Ishikawa (cell line): ENCODE measurements around the gene PXDC1.

Source experiments
- CEBPB ChIP-seq: IDR thresholded peaks from 2 replicates; pipeline ENCODE4 v1.6.1; 2012
- CREB1 ChIP-seq: IDR thresholded peaks from 2 replicates; pipeline ENCODE4 v1.6.1; 2012; ENCODE audit warnings: low read depth
- EP300 ChIP-seq: IDR thresholded peaks from 2 replicates; pipeline ENCODE4 v1.6.1; 2012; ENCODE audit warnings: borderline replicate concordance
- RAD21 ChIP-seq: IDR thresholded peaks from 2 replicates; pipeline ENCODE4 v1.6.1; 2012; ENCODE audit warnings: low read depth
- TCF12 ChIP-seq: IDR thresholded peaks from 2 replicates; pipeline ENCODE4 v1.6.1; 2012; ENCODE audit warnings: low read depth
- YY1 ChIP-seq: IDR thresholded peaks from 2 replicates; pipeline ENCODE4 v1.6.1; 2012; ENCODE audit warnings: low read depth
- TF ChIP-seq, protein P1 (sequence below): IDR thresholded peaks from 2 replicates; pipeline ENCODE4 v1.6.1; 2012; ENCODE audit warnings: low read depth, mild to moderate bottlenecking

DNA sequence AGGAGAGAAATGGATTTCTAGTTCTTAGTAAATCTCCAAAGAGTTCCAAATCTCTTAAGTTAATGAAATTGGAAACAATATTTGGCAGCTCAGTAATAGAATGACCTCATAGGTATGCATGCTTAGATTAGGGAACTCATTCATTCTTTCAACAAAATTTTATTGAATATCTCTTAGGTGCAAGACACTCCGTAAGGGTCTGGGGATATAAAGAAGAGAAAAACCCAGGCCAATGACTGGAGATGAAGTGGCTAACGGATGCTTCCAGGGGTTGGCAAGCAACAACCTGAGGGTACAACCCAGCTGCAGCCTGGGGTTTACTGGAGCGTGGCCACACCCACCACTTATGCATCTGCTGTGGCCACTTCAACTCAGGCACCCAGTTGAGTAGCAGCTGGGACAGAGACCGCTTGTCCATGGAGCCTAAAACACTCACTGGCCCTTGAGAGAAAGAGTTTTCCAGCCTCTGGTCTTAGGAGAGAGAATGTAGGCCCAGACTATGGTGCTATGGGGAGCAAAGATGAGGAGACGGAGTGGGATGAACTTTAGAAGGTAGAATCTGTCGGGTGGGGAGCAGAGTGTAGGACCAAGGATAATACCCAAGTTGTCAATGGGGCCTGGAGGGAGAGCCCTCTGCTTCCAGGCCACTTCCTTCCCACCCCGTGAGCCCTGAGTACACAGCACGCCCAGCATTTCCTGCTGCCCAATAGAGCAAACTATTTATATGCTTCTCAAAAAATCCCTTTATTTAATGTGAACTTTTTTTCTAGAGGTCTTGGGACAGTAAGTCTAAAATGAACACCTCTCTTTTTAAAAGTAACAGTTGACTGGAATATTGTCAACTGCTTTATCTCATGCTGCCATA lies 46.8 kb upstream of the PXDC1 start:
- TF ChIP-seq, protein P1, sequence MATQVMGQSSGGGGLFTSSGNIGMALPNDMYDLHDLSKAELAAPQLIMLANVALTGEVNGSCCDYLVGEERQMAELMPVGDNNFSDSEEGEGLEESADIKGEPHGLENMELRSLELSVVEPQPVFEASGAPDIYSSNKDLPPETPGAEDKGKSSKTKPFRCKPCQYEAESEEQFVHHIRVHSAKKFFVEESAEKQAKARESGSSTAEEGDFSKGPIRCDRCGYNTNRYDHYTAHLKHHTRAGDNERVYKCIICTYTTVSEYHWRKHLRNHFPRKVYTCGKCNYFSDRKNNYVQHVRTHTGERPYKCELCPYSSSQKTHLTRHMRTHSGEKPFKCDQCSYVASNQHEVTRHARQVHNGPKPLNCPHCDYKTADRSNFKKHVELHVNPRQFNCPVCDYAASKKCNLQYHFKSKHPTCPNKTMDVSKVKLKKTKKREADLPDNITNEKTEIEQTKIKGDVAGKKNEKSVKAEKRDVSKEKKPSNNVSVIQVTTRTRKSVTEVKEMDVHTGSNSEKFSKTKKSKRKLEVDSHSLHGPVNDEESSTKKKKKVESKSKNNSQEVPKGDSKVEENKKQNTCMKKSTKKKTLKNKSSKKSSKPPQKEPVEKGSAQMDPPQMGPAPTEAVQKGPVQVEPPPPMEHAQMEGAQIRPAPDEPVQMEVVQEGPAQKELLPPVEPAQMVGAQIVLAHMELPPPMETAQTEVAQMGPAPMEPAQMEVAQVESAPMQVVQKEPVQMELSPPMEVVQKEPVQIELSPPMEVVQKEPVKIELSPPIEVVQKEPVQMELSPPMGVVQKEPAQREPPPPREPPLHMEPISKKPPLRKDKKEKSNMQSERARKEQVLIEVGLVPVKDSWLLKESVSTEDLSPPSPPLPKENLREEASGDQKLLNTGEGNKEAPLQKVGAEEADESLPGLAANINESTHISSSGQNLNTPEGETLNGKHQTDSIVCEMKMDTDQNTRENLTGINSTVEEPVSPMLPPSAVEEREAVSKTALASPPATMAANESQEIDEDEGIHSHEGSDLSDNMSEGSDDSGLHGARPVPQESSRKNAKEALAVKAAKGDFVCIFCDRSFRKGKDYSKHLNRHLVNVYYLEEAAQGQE, result no peak
- no peak for TF ChIP-seq YY1
- no peak for TF ChIP-seq CREB1
- no peak for TF ChIP-seq CEBPB
- no peak for TF ChIP-seq EP300
- TF ChIP-seq TCF12, result no peak
- no peak for TF ChIP-seq RAD21
